NCI-H526 treated with DMSO at 0.1 percent for 48 hours (cell line): ENCODE results near the gene KCNN1.
"Not testable (repeated sequence)": the region's sequence is repeated elsewhere in the genome, so short reads cannot be mapped to it uniquely, and the experiment has no call there.

ENCODE experiments used
- DNase-seq: peaks from one replicate; lab custom pipeline; 2025; lab: John Stamatoyannopoulos, UW

KCNN1 gene

GRCh38 chr19:18031401-18031800 is 64.5 kb downstream of the KCNN1 start:
- DNase-seq: not testable (repeated sequence)

DNA sequence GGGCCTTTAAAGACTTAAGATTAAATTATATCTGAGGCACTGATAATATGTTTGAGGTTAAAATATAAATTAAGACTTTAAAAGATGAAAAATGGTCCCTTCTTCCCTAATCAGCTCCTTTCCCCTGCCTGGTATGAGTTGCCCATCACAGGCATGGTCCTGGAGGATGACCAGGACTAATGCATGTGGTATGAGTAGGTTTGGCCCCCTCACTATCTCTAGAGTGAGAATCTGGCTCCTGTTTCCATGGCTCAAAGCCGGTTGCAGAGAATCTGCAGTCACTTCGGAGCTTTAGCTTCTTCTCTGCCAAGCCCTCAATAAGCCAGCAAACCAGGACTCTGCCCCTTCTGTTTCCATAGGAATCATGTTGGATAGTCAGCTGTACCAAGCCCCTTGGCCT is 65.2 kb downstream of the KCNN1 start:
- not testable (repeated sequence) for DNase-seq

DNA sequence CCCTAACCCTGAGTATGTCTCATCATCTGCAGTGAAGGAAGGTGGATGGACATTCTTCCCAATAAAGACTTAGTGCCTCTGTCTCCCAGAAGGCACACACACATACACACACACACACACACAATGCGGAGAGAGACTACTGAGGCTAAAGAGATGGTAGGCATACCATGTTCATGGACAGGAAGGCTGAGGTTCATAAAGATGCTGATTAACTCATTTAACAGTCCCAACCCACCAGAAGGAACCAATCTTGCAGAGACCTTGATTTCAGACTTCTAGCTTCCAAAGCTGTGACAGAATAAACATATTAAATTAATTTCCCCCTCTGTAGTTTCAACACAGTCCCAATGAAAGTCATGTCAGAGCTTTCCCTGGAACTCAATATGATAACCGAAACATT is 74.1 kb downstream of the KCNN1 start:
- no peak for DNase-seq

DNA sequence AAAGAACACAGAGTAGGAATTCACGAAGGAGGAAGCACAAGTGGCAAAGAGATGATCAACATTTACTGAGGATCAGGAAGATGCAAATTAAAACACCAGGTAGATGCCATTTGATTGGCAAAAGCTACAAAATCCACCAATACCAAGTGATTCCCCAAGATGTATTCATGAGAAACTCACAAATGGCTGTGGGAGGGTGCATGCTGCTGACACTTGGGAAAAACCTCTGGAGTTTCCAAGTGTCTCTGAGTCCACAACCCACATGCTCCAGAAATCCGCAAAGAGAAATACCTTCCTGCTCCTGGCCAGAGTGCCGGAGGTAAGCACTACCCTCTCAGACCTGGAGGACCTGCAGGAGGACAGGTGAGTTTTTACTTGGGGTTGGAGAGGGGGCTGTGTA is 76.8 kb downstream of the KCNN1 start:
- DNase-seq: no peak

DNA sequence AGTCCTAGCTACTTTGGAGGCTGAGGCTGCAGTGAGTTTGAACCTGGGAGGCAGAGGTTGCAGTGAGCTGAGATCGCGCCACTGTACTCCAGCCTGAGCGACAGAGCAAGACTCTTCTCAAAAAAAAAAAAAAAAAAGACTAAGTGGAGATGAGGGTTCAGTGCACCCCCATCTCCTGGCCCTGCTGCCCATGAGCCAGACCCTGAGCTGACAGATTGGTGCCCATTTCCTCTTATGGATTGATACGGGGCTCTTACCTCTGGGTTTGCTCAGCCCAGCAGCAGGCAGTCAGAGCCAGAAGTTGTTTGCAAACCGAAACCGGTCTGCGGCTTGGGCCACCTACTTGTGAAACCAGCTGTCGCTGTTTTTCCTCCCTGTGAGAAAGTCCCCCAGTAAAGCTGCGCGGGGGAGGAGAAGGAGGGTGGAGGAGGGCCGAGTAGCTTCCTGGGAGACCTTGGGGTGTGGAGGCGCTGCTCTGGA is 78.0 kb downstream of the KCNN1 start:
- DNase-seq: no peak

GRCh38 chr19:18045307-18046050 is 78.6 kb downstream of the KCNN1 start:
- no peak for DNase-seq

- no peak for DNase-seq
Observed at GRCh38 chr19:18046059-18046718, 79.3 kb downstream of the KCNN1 start.

DNA sequence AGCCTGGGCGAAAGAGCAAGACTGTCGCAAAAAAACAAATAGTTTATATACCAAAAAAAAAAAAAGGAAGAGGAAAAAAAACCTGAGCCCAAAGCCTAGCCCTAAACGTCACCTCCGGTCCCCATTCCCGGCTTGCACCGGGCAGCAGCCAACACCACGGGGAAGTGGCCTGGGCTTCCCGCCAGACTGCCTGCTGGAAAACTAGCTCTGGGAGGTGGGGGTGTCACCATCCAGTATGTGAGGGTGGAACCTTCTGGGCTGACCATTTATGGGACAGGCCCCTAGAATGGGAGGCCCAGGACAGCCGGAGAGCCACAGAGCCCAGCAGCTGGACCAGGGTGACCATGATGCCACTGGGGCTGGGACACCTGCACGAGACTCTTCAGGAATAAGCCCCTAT is 82.5 kb downstream of the KCNN1 start:
- DNase-seq: no peak
